Tibial nerve (tissue), 4 donors: ENCODE data around the gene RBM38. TPM values are rescaled to one million over a fixed set of nuclear protein-coding genes. Genes with fewer than 3 reads are reported as not detected.

ENCODE experiments used
- DNase-seq, 2 donors: peaks; one replicate each; pipeline ENCODE4 v3.0.0-alpha.2; 2019; ENCODE audit warnings: low spot score in 2 of 2
- H3K27ac ChIP-seq, 4 donors: fragments of 200-600 bp; sonication (generic) in 3 of 4; one replicate each; pipeline ENCODE4 v1.5.1; 2017 to 2019; ENCODE audit warnings: mild to moderate bottlenecking in 1 of 4
- H3K27me3 ChIP-seq, 2 donors: fragments of 200-600 bp; sonication (generic) in 1 of 2; one replicate each; pipeline versions ENCODE4 v1.5.1 to v1.6.0; 2017 to 2019
- H3K36me3 ChIP-seq, 3 donors: fragments of 200-600 bp; sonication (generic); one replicate each; pipeline ENCODE4 v1.5.1; 2018 to 2019
- H3K4me1 ChIP-seq, 4 donors: fragments of 200-600 bp; sonication (generic) in 3 of 4; one replicate each; pipeline ENCODE4 v1.5.1; 2017 to 2019
- H3K4me3 ChIP-seq, 4 donors: fragments of 200-600 bp; sonication (generic) in 3 of 4; one replicate each; pipeline ENCODE4 v1.5.1; 2017 to 2019; ENCODE audit warnings: mild to moderate bottlenecking in 1 of 4, moderate library complexity in 1 of 4
- H3K9me3 ChIP-seq, 4 donors: fragments of 200-600 bp; sonication (generic) in 3 of 4; one replicate each; pipeline ENCODE4 v1.5.1; 2017 to 2019
- CTCF ChIP-seq, 5 experiments: fragments of 200-600 bp in 3 of 5; fragments of 450-650 bp in 2 of 5; sonication (generic) in 3 of 5; IDR thresholded peaks; one replicate each; pipeline ENCODE4 v1.5.1; 2016 to 2019; ENCODE audit warnings: antibody characterized with exemption in 5 of 5, mild to moderate bottlenecking in 3 of 5, moderate library complexity in 2 of 5
- EP300 ChIP-seq, 2 donors: sonication (generic); formaldehyde crosslinking; IDR thresholded peaks; one replicate each; pipeline ENCODE4 v1.6.1; 2017; ENCODE audit warnings: antibody characterized with exemption in 2 of 2, mild to moderate bottlenecking in 1 of 2
- POLR2A ChIP-seq, 2 donors: fragments of 450-650 bp; IDR thresholded peaks; one replicate each; pipeline ENCODE4 v1.6.1; 2017; ENCODE audit warnings: antibody characterized with exemption in 2 of 2, mild to moderate bottlenecking in 2 of 2, moderate library complexity in 2 of 2
- WGBS, 2 donors: methylation state at CpG; one replicate each; pipeline ENCODE4 v1.1.5; 2018; 5-methylcytosine and 5-hydroxymethylcytosine counted together
- total RNA-seq, 4 donors: library from RNA; depleted of rRNA; stranded (reverse); fragments of >200 nt; gene quantifications; one replicate each; pipeline ENCODE4 v1.1.0, GENCODE V29; 2016

RBM38 gene
- total RNA-seq, 4 donors from 2014 or later, result 4.8 to 14.4 (median 5.8) TPM

- H3K4me3 ChIP-seq, result peak overlapping the region in 1 of 4 donors; percentile 4
- peak overlapping the region; percentile 64 to 88 (median 85) for H3K27ac ChIP-seq
- peaks cover 0 to 48% (median 0%) of the 10 kb centered on the region in 3 donors for H3K36me3 ChIP-seq
- no peaks in the 10 kb centered on the region for H3K27me3 ChIP-seq
- TF ChIP-seq CTCF (IDR thresholded peaks at IDR 0.05), result no peak
- no peak for TF ChIP-seq POLR2A (IDR thresholded peaks at IDR 0.05)
- TF ChIP-seq EP300 (IDR thresholded peaks at IDR 0.05), result peak in 1 of 2 donors; percentile 7
- 38 to 39% methylated on average over 15 to 21 of the region's 21 CpGs for WGBS, 2 donors
- H3K9me3 ChIP-seq, result no peaks in the 10 kb centered on the region
- DNase-seq, result no peak
- peaks cover 0 to 63% (median 57%) of the 10 kb centered on the region in 4 donors for H3K4me1 ChIP-seq
These were observed 8.5 kb downstream of the RBM38 start for GRCh38 chr20:57399587-57400155.

- peaks cover 0 to 54% (median 0%) of the 10 kb centered on the region in 3 donors for H3K36me3 ChIP-seq
- no peaks in the 10 kb centered on the region for H3K27me3 ChIP-seq
- WGBS, 2 donors, result 59 to 65% methylated on average over 6 to 11 of the region's 11 CpGs
- peak overlapping the region; percentile 64 to 88 (median 85) for H3K27ac ChIP-seq
- peak in 2 of 5 experiments; percentile 10 to 23 for TF ChIP-seq CTCF (IDR thresholded peaks at IDR 0.05)
- no peak for TF ChIP-seq EP300 (IDR thresholded peaks at IDR 0.05)
- peaks cover 0 to 57% (median 51%) of the 10 kb centered on the region in 4 donors for H3K4me1 ChIP-seq
- DNase-seq, result no peak
- no peak overlapping the region for H3K4me3 ChIP-seq
- H3K9me3 ChIP-seq, result no peaks in the 10 kb centered on the region
These were observed 9.1 kb downstream of the RBM38 start for GRCh38 chr20:57400231-57400701.

GRCh38 chr20:57400821-57401564 lies 9.8 kb downstream of the RBM38 start:
- TF ChIP-seq POLR2A (IDR thresholded peaks at IDR 0.05) (no peak), CTCF (IDR thresholded peaks at IDR 0.05) (no peak), EP300 (IDR thresholded peaks at IDR 0.05) (no peak)
- Histone ChIP-seq H3K27ac (peak overlapping the region in 2 of 4 donors; percentile 87 to 88), H3K4me1 (peaks cover 0 to 51% (median 45%) of the 10 kb centered on the region in 4 donors), H3K36me3 (peaks cover 0 to 61% (median 0%) of the 10 kb centered on the region in 3 donors), H3K9me3 (no peaks in the 10 kb centered on the region), H3K27me3 (no peaks in the 10 kb centered on the region), H3K4me3 (no peak overlapping the region)
- no peak for DNase-seq
- WGBS, 2 donors, result 76 to 92% methylated on average over 14 to 15 of the region's 21 CpGs

GRCh38 chr20:57401565-57401918 lies 10.3 kb downstream of the RBM38 start:
- no peak overlapping the region for H3K4me3 ChIP-seq
- peaks cover 0 to 61% (median 0%) of the 10 kb centered on the region in 3 donors for H3K36me3 ChIP-seq
- no peak for DNase-seq
- WGBS, 2 donors, result 94 to 97% methylated on average over 7 of the region's 7 CpGs
- peak overlapping the region in 1 of 4 donors; percentile 88 for H3K27ac ChIP-seq
- no peaks in the 10 kb centered on the region for H3K27me3 ChIP-seq
- no peak for TF ChIP-seq POLR2A (IDR thresholded peaks at IDR 0.05)
- TF ChIP-seq CTCF (IDR thresholded peaks at IDR 0.05), result no peak
- TF ChIP-seq EP300 (IDR thresholded peaks at IDR 0.05), result no peak
- H3K4me1 ChIP-seq, result peaks cover 0 to 47% (median 41%) of the 10 kb centered on the region in 4 donors
- no peaks in the 10 kb centered on the region for H3K9me3 ChIP-seq
